Glomerular endothelial cell (primary cell): Measurements from ENCODE around the gene PNLDC1. TPM values are rescaled to one million over a fixed set of nuclear protein-coding genes. Genes with fewer than 3 reads are reported as not detected.
"Not testable (repeated sequence)": the region's sequence is repeated elsewhere in the genome, so short reads cannot be mapped to it uniquely, and the experiment has no call there.

Experiments
- DNase-seq: peaks from one replicate; pipeline ENCODE4 v3.0.0-alpha.2; 2011; ENCODE audit warnings: low read depth, low spot score; ENCODE audit errors: extremely low read depth
- total RNA-seq: library from RNA; depleted of rRNA; stranded (reverse); fragments of >200 nt; gene quantifications from 2 replicates; pipeline ENCODE4 v1.2.3, GENCODE V29; 2015

PNLDC1 gene
- total RNA-seq, 1 donor from 2014 or later: not detected

- no peak for DNase-seq
Measured at GRCh38 chr6:159778131-159778530, 21.9 kb upstream of the PNLDC1 start.

GRCh38 chr6:159778542-159779103 is 21.5 kb upstream of the PNLDC1 start:
- no peak for DNase-seq

GRCh38 chr6:159788276-159788675 is 11.8 kb upstream of the PNLDC1 start:
- DNase-seq: no peak

- no peak for DNase-seq
Measured at GRCh38 chr6:159788753-159789376, 11.2 kb upstream of the PNLDC1 start.

- DNase-seq: peak; percentile 99
Measured at GRCh38 chr6:159789377-159790148, 10.5 kb upstream of the PNLDC1 start, which contains the start of gene TCP1. Gene TCP1, minus strand, starts transcription at chr6:159789602. Its CDS starts 134 bp downstream, at chr6:159789468.

- peak; percentile 90 for DNase-seq
Measured at GRCh38 chr6:159790149-159790955, 9.7 kb upstream of the PNLDC1 start, which contains the start of gene MRPL18. Gene MRPL18, plus strand, starts transcription at chr6:159790467. Its CDS starts 121 bp downstream, at chr6:159790588.

GRCh38 chr6:159790956-159791598 is 9.0 kb upstream of the PNLDC1 start:
- no peak for DNase-seq

- DNase-seq: not testable (repeated sequence)
Measured at GRCh38 chr6:159794976-159795375, 5.1 kb upstream of the PNLDC1 start.

- DNase-seq: no peak
Measured at GRCh38 chr6:159797554-159797953, 2.5 kb upstream of the PNLDC1 start.

- DNase-seq: no peak
Measured at GRCh38 chr6:159801935-159802334, 1.9 kb downstream of the PNLDC1 start.

GRCh38 chr6:159804504-159804903 is 4.4 kb downstream of the PNLDC1 start:
- no peak for DNase-seq

GRCh38 chr6:159805440-159806020 is 5.5 kb downstream of the PNLDC1 start:
- DNase-seq: no peak

GRCh38 chr6:159806021-159806458 is 6.0 kb downstream of the PNLDC1 start:
- DNase-seq: no peak

GRCh38 chr6:159807150-159807858 is 7.2 kb downstream of the PNLDC1 start:
- DNase-seq: no peak

- DNase-seq: no peak
Measured at GRCh38 chr6:159808647-159809046, 8.6 kb downstream of the PNLDC1 start.

GRCh38 chr6:159809149-159809548 is 9.1 kb downstream of the PNLDC1 start:
- no peak for DNase-seq

- DNase-seq: no peak
Measured at GRCh38 chr6:159813781-159814180, 13.7 kb downstream of the PNLDC1 start.

- no peak for DNase-seq
Measured at GRCh38 chr6:159815410-159815809, 15.3 kb downstream of the PNLDC1 start.

- DNase-seq: not testable (repeated sequence)
Measured at GRCh38 chr6:159816775-159817174, 16.7 kb downstream of the PNLDC1 start.
